Right lobe of liver (tissue), 6 donors: ENCODE results near the gene FGGY. TPM values are rescaled to one million over a fixed set of nuclear protein-coding genes. Genes with fewer than 3 reads are reported as not detected.
"Not testable (repeated sequence)": the region's sequence is repeated elsewhere in the genome, so short reads cannot be mapped to it uniquely, and the experiment has no call there.

Experiments used
- ATAC-seq, 4 donors: fragments of 200-7000 bp; cut with Tn5 transposase; one replicate each; pipeline ENCODE4 v1.9.1; 2020; ENCODE audit warnings: mild to moderate bottlenecking in 4 of 4, moderate library complexity in 4 of 4
- DNase-seq, 3 donors: peaks; one replicate each; pipeline ENCODE4 v3.0.0-alpha.2; 2020
- H3K27ac ChIP-seq, 3 donors: fragments of 200-600 bp; one replicate each; pipeline ENCODE4 v1.8.0; 2022
- H3K27me3 ChIP-seq, 2 donors: fragments of 200-600 bp; one replicate each; pipeline ENCODE4 v1.8.0; 2022
- H3K36me3 ChIP-seq, 4 donors: fragments of 200-600 bp; sonication (generic) in 1 of 4; one replicate each; pipeline versions ENCODE4 v1.5.1 to v1.8.0; 2017 to 2022; ENCODE audit warnings: control low read depth in 1 of 4
- H3K4me1 ChIP-seq, 4 donors: fragments of 200-600 bp; sonication (generic) in 1 of 4; one replicate each; pipeline versions ENCODE4 v1.5.1 to v1.8.0; 2017 to 2022; ENCODE audit warnings: control low read depth in 1 of 4
- H3K4me3 ChIP-seq, 3 donors: fragments of 200-600 bp; one replicate each; pipeline ENCODE4 v1.8.0; 2022
- H3K9me3 ChIP-seq, 4 donors: fragments of 200-600 bp; sonication (generic) in 1 of 4; one replicate each; pipeline versions ENCODE4 v1.5.1 to v1.8.0; 2017 to 2022; ENCODE audit warnings: control low read depth in 1 of 4
- CTCF ChIP-seq, 4 donors: fragments of 200-600 bp in 3 of 4; fragments of 450-650 bp in 1 of 4; IDR thresholded peaks; one replicate each; pipeline versions ENCODE4 v1.5.1 to v1.8.0; 2016 to 2022; ENCODE audit warnings: antibody characterized with exemption in 4 of 4, mild to moderate bottlenecking in 2 of 4
- POLR2A ChIP-seq: fragments of 450-650 bp; IDR thresholded peaks from one replicate; pipeline ENCODE4 v1.6.1; 2017; ENCODE audit warnings: antibody characterized with exemption, mild to moderate bottlenecking
- WGBS: methylation state at CpG from one replicate; pipeline ENCODE4 v1.1.6; 2018; ENCODE audit warnings: low coverage, low lambda C conversion rate; ENCODE audit not compliant: insufficient coverage; ENCODE audit errors: missing lambda C conversion rate; 5-methylcytosine and 5-hydroxymethylcytosine counted together
- intact Hi-C, 2 donors: fragments of 100-400 bp; cut with DNase I; formaldehyde crosslinking; loops; one replicate each; pipeline versions ENCODE4 v1.11.2 to v1.14.1; 2022
- total RNA-seq, 6 experiments: library from RNA; depleted of rRNA in 2 of 6; stranded (reverse); fragments of >200 nt in 2 of 6; fragmentation: NEBNext Ultra II Directional in 3 of 6; extraction: Animal tissue kit (Norgen Biotek cat#: 25700) in 3 of 6; gene quantifications; one replicate each; pipeline versions ENCODE4 v1.1.0 to v1.2.4, GENCODE V29; 2016 to 2023
- donor health status: DM: no; HTN: yes; CAD: no.
- donor health status: DM: no; HTN: no; CAD: no.
- donor health status: DM: no; HTN: no; CAD: no.
- donor health status: DM: no; HTN: yes; CAD: no.
- donor health status: DM: no; HTN: yes; CAD: no.

FGGY gene
- total RNA-seq, 6 experiments from 2014 or later: 45.5 to 84.2 (median 58.7) TPM

DNA sequence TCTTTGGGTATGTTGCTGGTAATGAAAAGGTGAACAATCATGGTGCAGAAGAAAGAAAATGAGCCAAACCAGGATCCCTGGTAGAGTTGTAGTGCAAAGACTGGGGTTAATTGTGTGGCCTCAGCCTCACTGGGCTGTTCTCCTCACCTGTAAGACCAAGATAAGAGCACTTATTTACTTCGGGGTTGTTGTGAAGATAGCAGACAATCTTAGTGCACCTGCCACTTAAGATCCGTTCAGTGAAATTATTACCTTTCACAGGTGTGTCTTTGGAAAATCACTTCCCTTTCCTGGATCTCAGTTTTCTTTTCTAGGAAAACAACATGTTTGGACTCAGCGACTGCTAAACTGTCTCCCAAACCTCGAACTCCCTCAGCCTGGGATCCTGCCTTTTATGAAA is 1.3 kb upstream of the FGGY start:
- ATAC-seq: no peak
- intact Hi-C loops: no loop called here
- Histone ChIP-seq H3K9me3 (no peaks in the 10 kb centered on the region), H3K27ac (peak overlapping the region; percentile 94 to 98 (median 95)), H3K27me3 (no peaks in the 10 kb centered on the region), H3K36me3 (no peaks in the 10 kb centered on the region), H3K4me3 (peak overlapping the region; percentile 36 to 68 (median 58)), H3K4me1 (peaks cover 0 to 49% (median 17%) of the 10 kb centered on the region in 4 donors)
- DNase-seq: no peak
- TF ChIP-seq POLR2A: no peak
- TF ChIP-seq CTCF (IDR thresholded peaks at IDR 0.05): no peak
- WGBS: 11% methylated on average over 4 of the region's 4 CpGs

DNA sequence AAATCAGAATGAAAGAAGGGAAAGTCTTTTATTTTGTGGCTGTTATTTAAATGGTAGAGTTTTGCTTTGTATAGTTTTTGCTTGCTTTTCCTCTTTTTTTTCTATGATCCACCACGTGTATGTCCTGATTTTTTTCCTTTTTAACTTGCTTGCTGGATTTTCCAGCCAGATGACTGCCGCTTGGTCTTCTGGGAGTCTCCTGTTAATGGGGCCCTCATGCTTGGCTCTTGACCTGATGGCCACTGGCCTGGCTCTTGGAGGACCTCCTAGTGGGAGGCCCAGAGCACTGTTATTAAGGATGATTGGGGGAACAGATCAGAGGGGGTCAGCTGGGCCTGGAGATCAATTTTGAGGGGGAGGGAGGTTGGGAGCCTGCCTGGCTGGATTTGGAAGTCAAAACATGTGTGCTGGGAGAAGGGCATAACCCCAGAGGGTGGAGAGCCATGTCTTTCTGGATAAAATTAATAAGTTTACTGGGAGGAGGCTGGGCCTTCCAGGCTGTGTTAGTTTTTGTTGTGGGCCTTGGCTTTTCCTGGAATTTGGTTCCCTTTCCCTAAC is 1.2 kb downstream of the FGGY start:
- H3K4me1 ChIP-seq: peaks cover 0 to 41% (median 12%) of the 10 kb centered on the region in 4 donors
- DNase-seq (peak; percentile 71 to 80 (median 71)), ATAC-seq (peak; percentile 25 to 50 (median 41))
- 8% methylated on average over 2 of the region's 2 CpGs for WGBS
- no peaks in the 10 kb centered on the region for H3K27me3 ChIP-seq
- no peak for TF ChIP-seq POLR2A
- no peak for TF ChIP-seq CTCF (IDR thresholded peaks at IDR 0.05)
- peak overlapping the region; percentile 94 to 98 (median 95) for H3K27ac ChIP-seq
- intact Hi-C loops: no loop called here
- peak overlapping the region in 2 of 3 donors; percentile 58 to 68 for H3K4me3 ChIP-seq
- H3K36me3 ChIP-seq: no peaks in the 10 kb centered on the region
- H3K9me3 ChIP-seq: no peaks in the 10 kb centered on the region

GRCh38 chr1:59298710-59299346 is 1.9 kb downstream of the FGGY start:
- no peak overlapping the region for H3K4me3 ChIP-seq
- no peaks in the 10 kb centered on the region for H3K27me3 ChIP-seq
- intact Hi-C loops: no loop called here
- H3K36me3 ChIP-seq: no peaks in the 10 kb centered on the region
- peak overlapping the region; percentile 94 to 98 (median 95) for H3K27ac ChIP-seq
- 63% methylated on average over 6 of the region's 6 CpGs for WGBS
- no peak for TF ChIP-seq POLR2A
- TF ChIP-seq CTCF (IDR thresholded peaks at IDR 0.05): no peak
- no peak for ATAC-seq
- H3K4me1 ChIP-seq: peaks cover 0 to 38% (median 11%) of the 10 kb centered on the region in 4 donors
- no peak for DNase-seq
- no peaks in the 10 kb centered on the region for H3K9me3 ChIP-seq

GRCh38 chr1:59299670-59300069 is 2.8 kb downstream of the FGGY start:
- Histone ChIP-seq H3K4me1 (peaks cover 0 to 38% (median 11%) of the 10 kb centered on the region in 4 donors), H3K27ac (peak overlapping the region in 1 of 3 donors; percentile 95)
- intact Hi-C loops, H3K4me3 ChIP-seq, H3K9me3 ChIP-seq, H3K27me3 ChIP-seq, H3K36me3 ChIP-seq, ATAC-seq, DNase-seq: not testable (repeated sequence)
- 95% methylated on average over 10 of the region's 11 CpGs for WGBS

GRCh38 chr1:59302297-59302696 is 5.4 kb downstream of the FGGY start:
- H3K4me3 ChIP-seq: no peak overlapping the region

More at GRCh38 chr1:59302297-59302696, 5.4 kb downstream of the FGGY start:
- no peaks in the 10 kb centered on the region for H3K9me3 ChIP-seq
- H3K36me3 ChIP-seq: no peaks in the 10 kb centered on the region
- DNase-seq (no peak), ATAC-seq (no peak)
- WGBS: 100% methylated on average over 1 of the region's 1 CpG
- no peaks in the 10 kb centered on the region for H3K27me3 ChIP-seq
- peaks cover 0 to 26% (median 7%) of the 10 kb centered on the region in 4 donors for H3K4me1 ChIP-seq
- no peak for TF ChIP-seq CTCF (IDR thresholded peaks at IDR 0.05)
- TF ChIP-seq POLR2A: no peak
- intact Hi-C loops: no loop called here
- no peak overlapping the region for H3K27ac ChIP-seq
